Measurements from ENCODE around the gene ST6GALNAC4.

The ST6GALNAC4 gene

GRCh38 chr9:127915325-127915752 lies 1.5 kb downstream of the ST6GALNAC4 start:
- no peak for DNase-seq (ENCODE audit: low spot score)
- FAIRE-seq = no peak

GRCh38 chr9:127913682-127914081 lies 3.2 kb downstream of the ST6GALNAC4 start:
- DNase-seq (ENCODE audit: low spot score) = no peak
- no peak for FAIRE-seq

- DNase-seq (ENCODE audit: low spot score) (no peak), FAIRE-seq (no peak)
These were observed 4.0 kb downstream of the ST6GALNAC4 start for GRCh38 chr9:127912882-127913281.

GRCh38 chr9:127912296-127912695 lies 4.5 kb downstream of the ST6GALNAC4 start:
- no peak for FAIRE-seq

GRCh38 chr9:127910613-127911205 lies 6.1 kb downstream of the ST6GALNAC4 start:
- FAIRE-seq = no peak
- DNase-seq (ENCODE audit: low spot score) = no peak

More at GRCh38 chr9:127912296-127912695, 4.5 kb downstream of the ST6GALNAC4 start:
- DNase-seq (ENCODE audit: low spot score) = no peak

GRCh38 chr9:127909839-127910273 lies 7.0 kb downstream of the ST6GALNAC4 start:
- FAIRE-seq (no peak), DNase-seq (ENCODE audit: low spot score) (no peak)

GRCh38 chr9:127908660-127908926 lies 8.2 kb downstream of the ST6GALNAC4 start:
- FAIRE-seq = no peak

GRCh38 chr9:127907867-127908659 lies 8.8 kb downstream of the ST6GALNAC4 start:
- DNase-seq (ENCODE audit: low spot score) (no peak), FAIRE-seq (no peak)

More at GRCh38 chr9:127908660-127908926, 8.2 kb downstream of the ST6GALNAC4 start:
- no peak for DNase-seq (ENCODE audit: low spot score)

- FAIRE-seq = no peak
These were observed 11.1 kb downstream of the ST6GALNAC4 start for GRCh38 chr9:127905788-127906191.

GRCh38 chr9:127905004-127905728 lies 11.7 kb downstream of the ST6GALNAC4 start:
- DNase-seq (ENCODE audit: low spot score) = no peak
- no peak for FAIRE-seq

More at GRCh38 chr9:127905788-127906191, 11.1 kb downstream of the ST6GALNAC4 start:
- DNase-seq (ENCODE audit: low spot score) = no peak

- FAIRE-seq (no peak), DNase-seq (ENCODE audit: low spot score) (no peak)
These were observed 12.3 kb downstream of the ST6GALNAC4 start for GRCh38 chr9:127904561-127905003.

- FAIRE-seq = no peak
- peak; percentile 22 for DNase-seq (ENCODE audit: low spot score)
These were observed 13.0 kb downstream of the ST6GALNAC4 start for GRCh38 chr9:127903557-127904475.

- DNase-seq (ENCODE audit: low spot score) (peak; percentile 14), FAIRE-seq (no peak)
These were observed 17.5 kb downstream of the ST6GALNAC4 start, which contains the start of gene ST6GALNAC6 for GRCh38 chr9:127899128-127899943. TSS of gene ST6GALNAC6 (minus strand) at chr9:127899603. CDS start at chr9:127897981, 1,622 bp downstream.

GRCh38 chr9:127898433-127899127 lies 18.3 kb downstream of the ST6GALNAC4 start:
- DNase-seq (ENCODE audit: low spot score) = peak; percentile 26
- no peak for FAIRE-seq

- FAIRE-seq = no peak
- DNase-seq (ENCODE audit: low spot score) = no peak
These were observed 19.6 kb downstream of the ST6GALNAC4 start for GRCh38 chr9:127897193-127897692.

GRCh38 chr9:127896395-127897192 lies 20.2 kb downstream of the ST6GALNAC4 start:
- FAIRE-seq (no peak), DNase-seq (ENCODE audit: low spot score) (no peak)

- DNase-seq (ENCODE audit: low spot score) (no peak), FAIRE-seq (no peak)
These were observed 21.0 kb downstream of the ST6GALNAC4 start for GRCh38 chr9:127895811-127896210.

- DNase-seq (ENCODE audit: low spot score) (no peak), FAIRE-seq (no peak)
These were observed 23.4 kb downstream of the ST6GALNAC4 start for GRCh38 chr9:127893392-127893791.

All from RCC 7860 (cell line).